Left lobe of liver (tissue), 2 donors: ENCODE results near the gene AGPS. TPM values are rescaled to one million over a fixed set of nuclear protein-coding genes. Genes with fewer than 3 reads are reported as not detected.

ENCODE experiments used
- ATAC-seq: fragments of 200-7000 bp; cut with Tn5 transposase; one replicate; pipeline ENCODE4 v1.9.1; 2020; ENCODE audit warnings: mild to moderate bottlenecking, moderate library complexity
- DNase-seq: peaks from one replicate; pipeline ENCODE4 v3.0.0-alpha.2; 2020; ENCODE audit warnings: low spot score
- total RNA-seq: library from RNA; stranded (reverse); gene quantifications from one replicate; pipeline ENCODE4 v1.2.1, GENCODE V29; 2021
- donor health status: DM: no; HTN: no; CAD: no; lungs with moderate emphysema.
- donor health status: DM: no; HTN: yes; CAD: no.

The AGPS gene
- total RNA-seq, 1 donor from 2014 or later: 31.0 TPM

- ATAC-seq (peak; percentile 70), DNase-seq (no peak)
These were observed 8.6 kb upstream of the AGPS start for GRCh38 chr2:177383935-177384334.

DNA sequence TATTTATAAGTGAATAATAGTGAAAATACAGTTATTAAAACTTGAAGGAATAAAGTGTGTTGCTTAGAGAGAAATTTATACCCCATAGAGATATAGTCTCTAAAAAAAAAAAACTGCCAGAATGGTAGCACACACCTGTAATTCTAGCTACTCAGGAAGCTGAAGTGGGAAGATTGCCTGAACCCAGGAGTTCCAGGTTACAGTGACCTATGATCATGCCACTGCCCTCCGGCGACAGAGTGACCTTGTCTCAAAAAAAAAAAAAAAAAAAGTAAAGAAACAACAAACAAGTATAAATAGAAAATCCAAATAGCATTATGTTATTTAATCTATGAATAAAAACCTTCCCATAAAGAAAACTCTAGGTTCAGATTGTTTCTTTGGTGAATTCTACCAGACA lies 7.4 kb upstream of the AGPS start:
- DNase-seq (no peak), ATAC-seq (peak; percentile 71)

- no peak for ATAC-seq
- no peak for DNase-seq
These were observed 676 bp upstream of the AGPS start for GRCh38 chr2:177391822-177392372.

- DNase-seq: no peak
- ATAC-seq: no peak
These were observed 706 bp downstream of the AGPS start for GRCh38 chr2:177393203-177393755.

- DNase-seq (no peak), ATAC-seq (peak; percentile 39)
These were observed 1.4 kb downstream of the AGPS start for GRCh38 chr2:177393824-177394593.

GRCh38 chr2:177394594-177394973 lies 2.0 kb downstream of the AGPS start:
- ATAC-seq (peak; percentile 1), DNase-seq (no peak)

DNA sequence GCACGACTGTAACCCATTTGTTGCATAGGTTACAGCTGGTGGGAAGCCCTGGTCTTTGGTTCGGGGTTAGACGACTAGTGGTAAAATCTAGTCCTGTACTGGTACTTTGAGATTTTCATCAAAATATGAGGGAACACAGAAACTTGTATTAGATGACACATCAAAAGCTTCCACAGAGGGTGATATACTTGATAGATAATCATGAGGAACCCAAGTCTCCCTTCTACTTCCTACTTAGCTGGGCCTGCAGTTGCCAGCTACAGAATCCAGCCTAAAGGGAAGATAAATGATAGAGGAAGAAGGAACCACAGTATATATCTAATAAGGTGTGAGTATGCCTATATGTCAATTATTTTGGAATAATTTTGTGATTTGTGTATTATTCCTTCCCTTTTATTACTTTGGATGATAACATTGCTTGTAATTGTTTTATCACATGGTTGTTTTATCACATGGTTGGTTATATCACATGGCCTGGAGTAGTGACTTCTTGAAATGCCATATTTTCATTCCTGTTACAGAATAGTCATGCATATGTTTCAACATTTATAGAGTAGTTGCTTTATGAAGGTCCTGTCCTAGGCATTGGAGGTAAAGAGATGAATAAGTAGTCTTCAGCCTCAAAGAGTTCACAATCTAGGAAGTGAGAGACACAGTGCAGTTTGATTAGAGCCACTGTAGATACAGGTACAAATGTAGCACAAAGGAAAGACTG lies 2.9 kb downstream of the AGPS start:
- DNase-seq (no peak), ATAC-seq (no peak)

DNA sequence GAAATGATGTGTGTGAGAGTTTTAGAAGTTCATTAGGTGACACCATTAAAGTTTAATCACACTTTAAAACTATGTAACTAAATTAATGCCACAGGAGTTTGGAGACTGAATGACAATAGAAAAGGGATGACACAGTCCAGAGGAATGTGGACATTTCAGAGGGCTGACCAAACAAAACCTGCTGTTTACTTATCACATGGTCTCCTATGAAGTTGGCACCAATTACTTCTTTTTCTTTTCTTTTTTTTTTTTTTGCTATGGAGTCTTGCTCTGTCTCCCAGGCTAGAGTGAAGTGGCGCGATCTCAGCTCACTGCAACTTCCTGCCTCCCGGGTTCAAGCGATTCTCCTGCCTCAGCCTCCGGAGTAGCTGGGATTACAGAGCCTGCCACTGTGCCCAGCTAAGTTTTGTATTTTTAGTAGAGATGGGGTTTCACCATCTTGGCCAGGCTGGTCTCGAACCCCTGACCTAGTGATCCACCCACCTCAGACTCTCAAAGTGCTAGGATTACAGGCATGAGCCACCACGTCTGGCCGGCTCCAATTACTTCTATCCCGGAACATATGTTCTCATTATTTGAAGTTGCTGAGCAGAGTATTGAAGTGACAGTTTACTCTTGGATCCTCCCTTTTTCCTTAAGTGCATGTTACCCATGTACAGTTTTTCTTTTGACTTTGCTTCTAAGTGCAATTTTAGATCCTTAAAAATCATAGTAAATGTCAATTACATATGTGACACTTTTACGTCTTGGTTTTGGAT lies 4.3 kb downstream of the AGPS start:
- no peak for DNase-seq

DNA sequence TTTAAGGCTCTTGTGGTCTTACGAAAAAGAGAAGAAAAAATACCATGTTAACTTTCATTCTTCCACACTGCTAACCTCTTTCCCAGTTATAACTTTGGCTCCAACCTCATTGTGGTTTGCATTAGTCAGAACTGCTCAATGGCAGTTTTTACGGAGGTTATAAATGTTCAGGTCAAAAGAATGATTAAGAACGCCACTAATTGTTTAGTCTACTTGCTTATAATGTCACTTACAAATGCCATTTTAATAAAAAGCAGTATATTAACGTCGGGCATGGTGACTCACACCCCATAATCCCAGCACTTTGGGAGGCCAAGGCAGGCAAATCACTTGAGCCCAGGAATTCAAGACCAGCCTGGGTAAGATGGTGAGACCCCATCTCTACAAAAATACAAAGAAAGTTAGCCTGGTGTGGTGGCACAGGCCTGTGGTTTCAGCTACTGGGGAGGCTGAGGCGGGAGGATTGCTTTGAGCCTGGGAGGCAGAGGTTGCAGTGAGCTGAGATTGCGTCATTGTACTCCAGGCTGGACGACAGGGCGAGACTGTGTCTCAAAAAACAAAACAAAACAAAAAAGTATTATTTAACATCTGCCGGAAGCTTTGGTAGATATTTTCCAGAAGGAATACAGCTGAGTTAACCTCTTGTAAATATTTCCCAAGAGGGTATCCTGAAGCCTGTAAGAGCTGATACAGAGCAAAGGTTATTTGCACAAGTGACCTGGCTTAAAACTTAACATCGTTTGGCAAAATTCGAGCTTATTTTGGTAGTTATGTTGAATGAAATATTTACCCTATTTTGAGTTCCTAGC lies 5.1 kb downstream of the AGPS start:
- peak; percentile 66 for DNase-seq
- peak; percentile 62 for ATAC-seq

More for the DNA sequence above, 4.3 kb downstream of the AGPS start:
- ATAC-seq: no peak

GRCh38 chr2:177398290-177398683 lies 5.7 kb downstream of the AGPS start:
- peak; percentile 29 for ATAC-seq

GRCh38 chr2:177398791-177399190 lies 6.2 kb downstream of the AGPS start:
- ATAC-seq (no peak), DNase-seq (no peak)

More at GRCh38 chr2:177398290-177398683, 5.7 kb downstream of the AGPS start:
- DNase-seq: no peak

DNA sequence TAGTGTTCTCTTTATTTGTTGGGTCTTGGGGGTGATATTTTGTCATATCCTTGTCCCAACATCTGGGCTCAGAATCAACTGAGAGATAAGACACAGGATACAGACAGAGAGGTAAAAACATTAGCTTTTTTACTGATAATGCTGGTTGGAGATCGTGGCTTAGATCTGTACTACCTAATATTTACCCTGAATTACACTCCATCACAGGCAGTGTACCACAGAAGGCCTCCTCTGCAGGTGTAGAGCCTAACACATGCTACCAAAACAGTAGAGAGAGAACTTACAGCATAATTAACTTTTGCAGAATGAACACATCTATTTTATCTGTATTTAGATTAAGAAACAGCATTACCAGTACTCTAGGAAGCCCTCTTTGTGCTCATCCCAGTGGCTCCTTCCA lies 6.8 kb downstream of the AGPS start:
- ATAC-seq (no peak), DNase-seq (no peak)

- DNase-seq: no peak
- ATAC-seq: no peak
These were observed 7.9 kb downstream of the AGPS start for GRCh38 chr2:177400337-177400923.

DNA sequence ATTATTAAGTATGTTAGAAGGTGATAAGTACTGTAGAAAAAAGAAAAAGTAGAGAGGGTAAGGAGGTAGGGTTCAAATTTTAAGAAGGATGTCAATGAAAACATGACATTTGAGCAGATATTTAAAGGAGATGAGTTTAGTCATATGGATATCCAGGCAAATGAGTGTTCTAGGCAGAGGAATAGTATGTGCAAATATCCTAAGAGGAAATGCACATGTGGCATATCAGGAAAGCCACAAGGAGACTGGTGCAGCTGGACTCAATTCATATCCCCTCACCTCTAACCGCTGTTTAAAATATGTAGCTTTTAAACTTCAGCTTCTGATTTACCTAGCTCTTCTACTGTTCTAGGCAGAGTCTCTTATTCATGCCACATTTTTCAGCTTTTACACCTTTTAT lies 9.5 kb downstream of the AGPS start:
- no peak for ATAC-seq

GRCh38 chr2:177403838-177404237 lies 11.3 kb downstream of the AGPS start:
- DNase-seq (no peak), ATAC-seq (no peak)

More for the DNA sequence above, 9.5 kb downstream of the AGPS start:
- DNase-seq: no peak

DNA sequence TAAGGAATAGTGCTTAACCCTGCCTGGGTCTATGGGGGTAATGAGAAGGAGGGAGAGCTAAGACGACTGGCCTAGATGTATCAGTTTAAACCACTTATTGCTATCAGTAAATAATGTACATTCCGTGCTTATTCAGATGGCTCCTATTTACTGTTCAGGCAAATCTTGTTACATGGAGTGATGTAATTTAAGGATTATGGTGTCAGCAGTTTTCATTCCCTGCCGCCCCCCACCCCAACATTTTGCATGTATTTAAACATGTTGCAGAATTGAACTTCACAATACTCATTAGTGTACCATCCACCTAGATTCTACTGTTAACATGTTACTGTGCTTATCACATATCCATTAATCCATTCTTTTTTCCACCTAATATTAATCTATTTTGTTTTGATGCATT lies 11.7 kb downstream of the AGPS start:
- no peak for DNase-seq
- ATAC-seq: no peak

DNA sequence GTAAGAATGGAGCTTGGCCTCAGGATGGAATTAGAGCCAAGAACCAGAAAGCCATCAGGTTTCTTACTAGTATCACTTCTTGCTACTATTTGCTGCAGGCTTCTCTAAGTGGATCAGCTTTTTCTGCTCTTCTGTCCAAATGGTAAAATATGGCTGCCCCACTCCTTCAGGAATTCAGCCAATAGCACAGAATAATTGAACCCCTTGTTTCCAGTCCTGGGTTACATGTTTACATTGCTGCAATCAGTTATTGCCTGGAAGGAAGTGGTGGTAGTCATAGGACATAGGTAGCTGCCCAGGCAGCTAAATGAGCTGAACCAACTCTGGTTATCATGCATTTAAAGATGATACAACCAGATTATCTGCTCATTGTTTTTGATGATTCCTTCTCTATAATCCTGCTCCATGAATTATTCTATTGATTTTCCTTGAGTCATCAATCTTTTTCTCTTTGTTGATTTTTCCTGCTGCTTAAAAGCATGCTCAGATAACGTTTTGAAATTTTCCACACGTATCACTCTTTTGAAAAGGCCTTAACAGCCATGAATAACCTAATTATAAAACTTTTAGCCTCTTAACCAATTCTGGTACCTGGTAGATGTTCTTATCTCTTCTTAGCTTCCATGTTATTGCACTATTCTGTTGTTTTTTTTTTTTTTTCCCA lies 12.6 kb downstream of the AGPS start:
- peak; percentile 66 for ATAC-seq
- no peak for DNase-seq

- ATAC-seq: no peak
- no peak for DNase-seq
These were observed 13.6 kb downstream of the AGPS start for GRCh38 chr2:177406182-177406581.

DNA sequence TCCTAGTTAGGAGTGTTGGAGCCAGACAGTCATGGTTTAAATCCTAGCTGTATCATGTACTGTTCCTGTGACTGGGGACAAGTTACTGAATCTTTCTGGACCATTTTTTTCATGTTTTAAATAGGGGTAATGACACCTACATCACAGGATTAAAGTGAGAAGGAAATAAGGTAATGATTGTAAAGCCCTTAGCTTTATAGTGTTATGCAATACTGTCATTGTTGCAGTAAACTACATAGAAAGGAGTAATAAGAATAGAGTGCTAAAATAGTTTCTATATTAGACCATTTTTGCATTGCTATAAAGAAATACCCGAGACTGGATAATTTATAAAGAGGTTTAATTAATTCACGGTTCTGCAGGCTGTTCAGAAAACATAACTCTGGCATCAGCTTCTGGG lies 14.5 kb downstream of the AGPS start:
- no peak for DNase-seq

More for the DNA sequence above, 14.5 kb downstream of the AGPS start:
- ATAC-seq: no peak
